H1 (cell line): Measurements from ENCODE around the gene SCN1B. TPM values are rescaled to one million over a fixed set of nuclear protein-coding genes. Genes with fewer than 3 reads are reported as not detected.

Experiments
- CTCF ChIA-PET: fragments of 300-600 bp; sonication (Branson Sonifier 250); formaldehyde crosslinking; loops from one replicate; lab custom pipeline; 2021; ENCODE audit not compliant: partially characterized antibody; lab: Charles Lee
- POLR2A ChIA-PET: fragments of 300-600 bp; sonication (Branson Sonifier 250); formaldehyde crosslinking; loops from one replicate; lab custom pipeline; 2021; ENCODE audit warnings: inconsistent platforms; ENCODE audit not compliant: partially characterized antibody; lab: Charles Lee
- DNase-seq, 2 experiments: peaks; one replicate each; pipeline versions ENCODE4 v3.0.0 to v3.0.0-alpha.2; 2010 to 2022; ENCODE audit warnings: low spot score in 2 of 2, low read depth in 1 of 2, mixed read lengths in 1 of 2
- FAIRE-seq: peaks from 2 replicates; lab custom pipeline; 2011; peaks lifted over from hg19 to GRCh38; lab: Jason Lieb, UNC
- H2AFZ ChIP-seq: 2 replicates; pipeline ENCODE4 v1.8.1; 2012; ENCODE audit warnings: low read length, inconsistent platforms
- H2AK5ac ChIP-seq: 2 replicates; pipeline ENCODE4 v1.6.1; 2013; ENCODE audit warnings: low read depth, low read length
- H2BK120ac ChIP-seq: replicated peaks from 2 replicates; pipeline ENCODE3; 2013; ENCODE audit warnings: low read depth, low read length, inconsistent platforms
- H2BK12ac ChIP-seq: 2 replicates; pipeline ENCODE4 v1.6.1; 2013; ENCODE audit warnings: low read depth, low read length
- H2BK15ac ChIP-seq: 2 replicates; pipeline ENCODE4 v1.6.1; 2013; ENCODE audit warnings: low read length
- H2BK20ac ChIP-seq: 2 replicates; pipeline ENCODE4 v1.6.1; 2013; ENCODE audit warnings: low read length
- H2BK5ac ChIP-seq: 2 replicates; pipeline ENCODE4 v1.6.1; 2013; ENCODE audit warnings: low read depth, low read length
- H3K14ac ChIP-seq: 2 replicates; pipeline ENCODE4 v1.6.1; 2013; ENCODE audit warnings: inconsistent platforms; ENCODE audit not compliant: insufficient read length
- H3K18ac ChIP-seq: 2 replicates; pipeline ENCODE4 v1.6.1; 2013; ENCODE audit warnings: low read length; ENCODE audit errors: extremely low read depth
- H3K23ac ChIP-seq: 2 replicates; pipeline ENCODE4 v1.6.1; 2013; ENCODE audit warnings: inconsistent platforms; ENCODE audit not compliant: insufficient read length
- H3K23me2 ChIP-seq: 2 replicates; pipeline ENCODE4 v1.6.1; 2013; ENCODE audit warnings: low read depth, low read length
- H3K27ac ChIP-seq: 2 replicates; pipeline ENCODE4 v1.6.1; 2011; ENCODE audit warnings: low read depth, low read length, inconsistent platforms
- H3K27me3 ChIP-seq, 4 experiments: replicated peaks in 1 of 4; 1 replicate in 1 of 4; 2 replicates in 3 of 4; pipeline versions ENCODE4 v1.6.1 to v1.8.1; 2011 to 2013; ENCODE audit warnings: low read length in 3 of 4, mild to moderate bottlenecking in 3 of 4, inconsistent platforms in 2 of 4, mixed read lengths in 2 of 4, moderate library complexity in 1 of 4; ENCODE audit not compliant: control insufficient read depth in 3 of 4, insufficient read depth in 3 of 4; ENCODE audit errors: extremely low read depth in 1 of 4
- H3K36me3 ChIP-seq, 4 experiments: 2 replicates each; pipeline versions ENCODE4 v1.6.1 to v1.8.1; 2011 to 2013; ENCODE audit warnings: mild to moderate bottlenecking in 4 of 4, low read length in 3 of 4, moderate library complexity in 2 of 4, control low read depth in 1 of 4, inconsistent platforms in 1 of 4; ENCODE audit not compliant: insufficient read depth in 4 of 4, control insufficient read depth in 2 of 4
- H3K4ac ChIP-seq: replicated peaks from 2 replicates; pipeline ENCODE3; 2013; ENCODE audit warnings: low read length, low read depth, mixed read lengths, inconsistent platforms; ENCODE audit not compliant: insufficient read length
- H3K4me1 ChIP-seq, 4 experiments: replicated peaks in 1 of 4; 1 replicate in 1 of 4; 2 replicates in 3 of 4; pipeline versions ENCODE4 v1.6.1 to v1.8.1; 2011 to 2013; ENCODE audit warnings: low read length in 3 of 4, inconsistent platforms in 2 of 4, mixed read lengths in 1 of 4; ENCODE audit not compliant: insufficient read depth in 4 of 4, control insufficient read depth in 3 of 4
- H3K4me2 ChIP-seq, 2 experiments: 2 replicates each; pipeline versions ENCODE4 v1.6.1 to v1.8.1; 2011 to 2013; ENCODE audit warnings: low read depth in 2 of 2, low read length in 2 of 2, control low read depth in 1 of 2, inconsistent platforms in 1 of 2, mild to moderate bottlenecking in 1 of 2; ENCODE audit not compliant: insufficient read depth in 1 of 2
- H3K4me3 ChIP-seq, 4 experiments: fragments of 200-600, 300-600 bp in 1 of 4; sonication (generic), shearing (Covaris generic), sonication (Bioruptor Twin) in 1 of 4; 2 replicates each; pipeline versions ENCODE4 v1.5.1 to v1.8.1; 2011 to 2016; ENCODE audit warnings: low read length in 4 of 4, low read depth in 3 of 4, control low read depth in 2 of 4, inconsistent platforms in 2 of 4, mild to moderate bottlenecking in 2 of 4, mixed read lengths in 1 of 4, moderate library complexity in 1 of 4; ENCODE audit not compliant: insufficient read depth in 2 of 4; ENCODE audit errors: extremely low read depth in 1 of 4
- H3K56ac ChIP-seq: replicated peaks from 2 replicates; pipeline ENCODE3; 2013; ENCODE audit warnings: low read depth, mild to moderate bottlenecking, mixed read lengths, low read length, inconsistent platforms; ENCODE audit not compliant: insufficient read length
- H3K79me1 ChIP-seq: 2 replicates; pipeline ENCODE4 v1.6.1; 2013; ENCODE audit warnings: low read depth, low read length, control low read depth
- H3K79me2 ChIP-seq, 2 experiments: 2 replicates each; pipeline versions ENCODE4 v1.6.1 to v1.8.1; 2012 to 2013; ENCODE audit warnings: low read length in 2 of 2, mild to moderate bottlenecking in 2 of 2, inconsistent platforms in 1 of 2; ENCODE audit not compliant: insufficient read depth in 2 of 2, control insufficient read depth in 1 of 2
- H3K9ac ChIP-seq, 4 experiments: replicated peaks in 1 of 4; 1 replicate in 1 of 4; 2 replicates in 3 of 4; pipeline versions ENCODE4 v1.6.1 to v1.8.1; 2011 to 2013; ENCODE audit warnings: low read depth in 3 of 4, low read length in 3 of 4, control low read depth in 2 of 4, mild to moderate bottlenecking in 2 of 4, moderate library complexity in 2 of 4, inconsistent platforms in 1 of 4; ENCODE audit errors: extremely low read depth in 1 of 4
- H3K9me3 ChIP-seq, 2 experiments: 2 replicates each; pipeline versions ENCODE4 v1.6.1 to v1.8.1; 2012 to 2013; ENCODE audit warnings: mild to moderate bottlenecking in 2 of 2, moderate library complexity in 2 of 2, control low read depth in 1 of 2, inconsistent platforms in 1 of 2, low read depth in 1 of 2, low read length in 1 of 2, mixed read lengths in 1 of 2; ENCODE audit not compliant: insufficient read depth in 2 of 2
- H4K20me1 ChIP-seq, 2 experiments: replicated peaks in 1 of 2; 2 replicates each; pipeline versions ENCODE3 to v1.8.1; 2011 to 2013; ENCODE audit warnings: inconsistent platforms in 2 of 2, low read length in 2 of 2, mild to moderate bottlenecking in 1 of 2; ENCODE audit not compliant: insufficient read depth in 2 of 2, control insufficient read depth in 1 of 2
- H4K5ac ChIP-seq: 2 replicates; pipeline ENCODE4 v1.6.1; 2013; ENCODE audit warnings: low read length, low read depth, mixed read lengths, inconsistent platforms; ENCODE audit not compliant: insufficient read length
- H4K8ac ChIP-seq: 2 replicates; pipeline ENCODE4 v1.8.0; 2013; ENCODE audit warnings: mild to moderate bottlenecking, moderate library complexity, low read length, inconsistent platforms; ENCODE audit not compliant: insufficient read depth; ENCODE audit errors: extremely low read depth
- H4K91ac ChIP-seq: replicated peaks from 2 replicates; pipeline ENCODE3; 2013; ENCODE audit warnings: low read length, mixed read lengths, inconsistent platforms; ENCODE audit not compliant: insufficient read length
- CTBP2 ChIP-seq: IDR thresholded peaks from 2 replicates; pipeline ENCODE4 v1.7.0; 2011; ENCODE audit warnings: borderline replicate concordance, mild to moderate bottlenecking, moderate library complexity, mixed read lengths, low read length; ENCODE audit not compliant: insufficient read depth, insufficient read length
- EP300 ChIP-seq, 2 experiments: IDR thresholded peaks; 1 replicate in 1 of 2; 2 replicates in 1 of 2; pipeline ENCODE4 v1.6.1; 2011 to 2012; ENCODE audit warnings: low read depth in 2 of 2, low read length in 2 of 2, mild to moderate bottlenecking in 2 of 2, borderline replicate concordance in 1 of 2, inconsistent platforms in 1 of 2, moderate library complexity in 1 of 2
- PHF8 ChIP-seq: fragments of 200-600 bp; sonication (generic); conservative IDR thresholded peaks from 2 replicates; pipeline ENCODE4 v1.7.1; 2012; ENCODE audit warnings: low read depth, mild to moderate bottlenecking, inconsistent platforms, low read length, moderate library complexity
- POLR2AphosphoS5 ChIP-seq: IDR thresholded peaks from 2 replicates; pipeline ENCODE4 v1.6.1; 2011; ENCODE audit warnings: low read depth, low read length
- POU5F1 ChIP-seq: IDR thresholded peaks from 2 replicates; pipeline ENCODE4 v1.6.1; 2011; ENCODE audit warnings: low read depth, mild to moderate bottlenecking, low read length, moderate library complexity
- SIN3A ChIP-seq, 2 experiments: IDR thresholded peaks in 1 of 2; conservative IDR thresholded peaks in 1 of 2; 2 replicates each; pipeline ENCODE4 v1.6.1; 2011 to 2012; ENCODE audit warnings: low read length in 2 of 2, improper control_type of control experiment in 1 of 2, low read depth in 1 of 2, mild to moderate bottlenecking in 1 of 2
- TEAD4 ChIP-seq: IDR thresholded peaks from 2 replicates; pipeline ENCODE4 v1.6.1; 2012; ENCODE audit warnings: low read depth, low read length, inconsistent platforms, mixed read lengths
- YY1 ChIP-seq: IDR thresholded peaks from 2 replicates; pipeline ENCODE4 v1.6.1; 2011; ENCODE audit warnings: low read depth, mild to moderate bottlenecking, low read length
- WGBS, 2 experiments: shearing (Covaris generic) in 1 of 2; methylation state at CpG; one replicate each; pipeline versions ENCODE4 v1.1.6 to v1.1.7; 2013 to 2015; ENCODE audit warnings: low lambda C conversion rate in 2 of 2, mixed read lengths in 2 of 2, inconsistent platforms in 1 of 2, low coverage in 1 of 2, missing lambda C conversion rate in 1 of 2; ENCODE audit not compliant: insufficient replicate concordance in 2 of 2, insufficient coverage in 1 of 2, insufficient read length in 1 of 2; ENCODE audit errors: extremely low coverage in 1 of 2, missing lambda C conversion rate in 1 of 2; 5-methylcytosine and 5-hydroxymethylcytosine counted together
- polyA plus RNA-seq, 7 experiments: library from polyadenylated mRNA; depleted of rRNA in 3 of 7; stranded (reverse) in 5 of 7; unstranded in 2 of 7; fragments of >200 nt in 5 of 7; fragments of 200-250 nt in 2 of 7; gene quantifications; 1 replicate in 5 of 7; 2 replicates in 1 of 7; 4 replicates in 1 of 7; pipeline versions ENCODE4 v1.2.1 to v1.2.3, GENCODE V29; 2011 to 2013; ENCODE audit warnings: missing spikeins in 2 of 7, mixed read lengths in 2 of 7
- total RNA-seq: library from RNA; stranded (reverse); fragmentation: NEBNext Ultra II Directional; extraction: Animal tissue kit (Norgen Biotek cat#: 25700); gene quantifications from 2 replicates; pipeline ENCODE4 v1.2.1, GENCODE V29; 2021

The SCN1B gene
- total and polyA plus RNA-seq, 2 of the 8 experiments (the other 6 are each of a cell fraction or from before 2014, with no cell fraction given), result 3.1 to 3.5 TPM

DNA sequence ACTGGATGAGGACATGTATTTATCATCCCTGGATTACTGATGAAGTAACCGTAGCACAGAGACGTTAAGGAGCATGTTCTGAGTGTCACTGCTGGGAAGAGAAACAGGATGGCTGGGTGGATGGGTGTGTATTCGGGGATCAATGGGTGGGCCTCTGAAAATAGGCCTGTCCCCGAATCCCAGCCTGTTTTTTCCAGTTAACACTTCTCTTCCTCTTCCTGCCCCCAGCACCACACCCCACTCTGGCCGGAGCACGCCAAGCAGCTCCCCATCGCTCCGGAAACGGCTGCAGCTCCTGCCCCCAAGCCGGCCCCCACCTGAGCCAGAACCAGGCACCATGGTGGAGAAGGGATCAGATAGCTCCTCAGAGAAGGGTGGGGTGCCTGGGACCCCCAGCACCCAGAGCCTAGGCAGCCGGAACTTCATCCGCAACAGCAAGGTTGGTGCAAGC lies 21.4 kb upstream of the SCN1B start:
- H3K4me3 ChIP-seq, result no peak overlapping the region
- H2BK15ac ChIP-seq, result no peak overlapping the region
- TF ChIP-seq SIN3A (conservative IDR thresholded peaks at IDR 0.05 in 1 of 2, IDR thresholded peaks at IDR 0.05 in 1 of 2; ENCODE audit: low read depth in 1 of 2, low read length in 2 of 2) (no peak), CTBP2 (no peak), POU5F1 (no peak), YY1 (no peak), TEAD4 (no peak), PHF8 (no peak), POLR2AphosphoS5 (no peak), EP300 (IDR thresholded peaks at IDR 0.05; ENCODE audit: borderline replicate concordance in 1 of 2, low read depth in 2 of 2, low read length in 2 of 2) (no peak)
- no peaks in the 10 kb centered on the region for H3K27me3 ChIP-seq
- no peak overlapping the region for H2BK120ac ChIP-seq
- no peak overlapping the region for H3K18ac ChIP-seq
- CTCF ChIA-PET, result interaction anchor here (0.6 to 12.2 kb wide), 3 partner anchors 35 to 73 kb away, joined by 3 to 174 read pairs (median 3); no protein-coding TSS in a partner anchor
- DNase-seq (no peak), FAIRE-seq (no peak)
- no peak overlapping the region for H4K5ac ChIP-seq
- no peak overlapping the region for H2BK20ac ChIP-seq
- H3K4me1 ChIP-seq, result peaks cover 0 to 4% (median 0%) of the 10 kb centered on the region in 4 experiments; a peak in 1 of 7 replicates
- H3K79me2 ChIP-seq, result peaks cover 10 to 37% of the 10 kb centered on the region in 2 experiments; a peak in 3 of 4 replicates
- no peak overlapping the region for H4K91ac ChIP-seq
- no peak overlapping the region for H3K23ac ChIP-seq
- H4K8ac ChIP-seq, result no peak overlapping the region; the same call in 1 of the 2 replicates
- H4K20me1 ChIP-seq, result peaks cover 21 to 36% of the 10 kb centered on the region in 2 experiments
- no peak overlapping the region for H2BK12ac ChIP-seq
- no peak overlapping the region for H2AK5ac ChIP-seq
- H3K9me3 ChIP-seq, result no peaks in the 10 kb centered on the region
- H3K79me1 ChIP-seq, result peaks cover 12% of the 10 kb centered on the region
- no peak overlapping the region for H2AFZ ChIP-seq
- H3K9ac ChIP-seq, result no peak overlapping the region
- peaks cover 30 to 56% (median 48%) of the 10 kb centered on the region in 4 experiments for H3K36me3 ChIP-seq
- POLR2A ChIA-PET, result interaction anchor here (1.1 to 24.8 kb wide), 6 partner anchors 4 to 171 kb away, joined by 3 to 366 read pairs (median 4); partner anchors contain the start of genes GRAMD1A and SCN1B
- no peaks in the 10 kb centered on the region for H3K23me2 ChIP-seq
- no peak overlapping the region for H3K14ac ChIP-seq
- no peak overlapping the region for H3K27ac ChIP-seq
- H2BK5ac ChIP-seq, result no peak overlapping the region
- no peak overlapping the region for H3K56ac ChIP-seq
- no peak overlapping the region for H3K4me2 ChIP-seq
- no peak overlapping the region for H3K4ac ChIP-seq
- WGBS, 2 experiments, result 91% methylated on average over 11 of the region's 12 CpGs; no CpG with 5 or more reads in 1 of the 2 experiments
